WTC11 (cell line): ENCODE results near the gene DENND11. TPM values are rescaled to one million over a fixed set of nuclear protein-coding genes. Genes with fewer than 3 reads are reported as not detected.

Source experiments
- ATAC-seq: fragments of 200-7000 bp; cut with Tn5 transposase; 2 replicates; pipeline ENCODE4 v1.10.0; 2021; ENCODE audit warnings: mild to moderate bottlenecking, moderate library complexity
- CTCF ChIA-PET: fragments of 300-600 bp; sonication (Branson Sonifier 250); formaldehyde crosslinking; loops from one replicate; lab custom pipeline; 2021; ENCODE audit warnings: antibody characterized with exemption; lab: Charles Lee
- POLR2A ChIA-PET: fragments of 350-600 bp; sonication (Branson Sonifier 250); formaldehyde crosslinking; loops from one replicate; lab custom pipeline; 2021; ENCODE audit warnings: antibody characterized with exemption; lab: Charles Lee
- DNase-seq: peaks from one replicate; pipeline ENCODE4 v3.0.0; 2021; ENCODE audit warnings: low spot score
- H3K27ac Mint-ChIP-seq: 2 replicates; pipeline ENCODE4 v1.8.0; 2021; ENCODE audit warnings: mixed read lengths
- H3K27me3 Mint-ChIP-seq: 2 replicates; pipeline ENCODE4 v1.8.0; 2021; ENCODE audit warnings: low read depth, mild to moderate bottlenecking, moderate library complexity, mixed read lengths
- H3K36me3 Mint-ChIP-seq: 2 replicates; pipeline ENCODE4 v1.8.0; 2021; ENCODE audit warnings: mixed read lengths
- H3K4me1 Mint-ChIP-seq: 2 replicates; pipeline ENCODE4 v1.8.0; 2022; ENCODE audit warnings: mixed read lengths
- H3K4me3 Mint-ChIP-seq: 2 replicates; pipeline ENCODE4 v1.8.0; 2021; ENCODE audit warnings: mild to moderate bottlenecking, moderate library complexity, mixed read lengths
- H3K9me3 Mint-ChIP-seq: 2 replicates; pipeline ENCODE4 v1.8.0; 2021; ENCODE audit warnings: mixed read lengths
- FOXK1 ChIP-seq: sonication (generic); formaldehyde crosslinking; IDR thresholded peaks from 2 replicates; pipeline ENCODE4 v1.8.0; 2022; ENCODE audit warnings: mild to moderate bottlenecking, moderate library complexity, missing genetic modification reagents
- IRF2 ChIP-seq: sonication (generic); formaldehyde crosslinking; IDR thresholded peaks from 2 replicates; pipeline ENCODE4 v1.8.0; 2022; ENCODE audit warnings: low read depth, missing genetic modification reagents, borderline replicate concordance
- PRRX2 ChIP-seq: fragments of 250-450 bp; sonication (Bioruptor Pico); IDR thresholded peaks from 2 replicates; pipeline ENCODE4 v1.8.0; 2021; ENCODE audit warnings: mild to moderate bottlenecking
- RORB ChIP-seq: fragments of 250-450 bp; sonication (Bioruptor Pico); IDR thresholded peaks from 2 replicates; pipeline ENCODE4 v1.9.0; 2021; ENCODE audit warnings: mild to moderate bottlenecking
- SOX15 ChIP-seq: fragments of 250-450 bp; sonication (Bioruptor Pico); IDR thresholded peaks from 2 replicates; pipeline ENCODE4 v1.9.0; 2021; ENCODE audit warnings: mild to moderate bottlenecking
- SP1 ChIP-seq: sonication (generic); formaldehyde crosslinking; conservative IDR thresholded peaks from 2 replicates; pipeline ENCODE4 v1.8.1; 2022; ENCODE audit warnings: missing genetic modification reagents
- ZBTB21 ChIP-seq: sonication (generic); formaldehyde crosslinking; IDR thresholded peaks from 2 replicates; pipeline ENCODE4 v1.8.1; 2023; ENCODE audit warnings: mild to moderate bottlenecking, missing genetic modification reagents, borderline replicate concordance
- ZNF263 ChIP-seq: sonication (generic); formaldehyde crosslinking; IDR thresholded peaks from 2 replicates; pipeline ENCODE4 v1.8.1; 2022; ENCODE audit warnings: low read depth, mild to moderate bottlenecking, moderate library complexity, missing genetic modification reagents
- ZNF416 ChIP-seq: fragments of 250-450 bp; sonication (Bioruptor Pico); IDR thresholded peaks from 2 replicates; pipeline ENCODE4 v1.9.0; 2021; ENCODE audit warnings: mild to moderate bottlenecking, inconsistent platforms
- total RNA-seq: library from RNA; stranded (reverse); gene quantifications from 3 replicates; pipeline ENCODE4 v1.2.3, GENCODE V29; 2021
- TF ChIP-seq, protein P1 (sequence below): fragments of 250-450 bp; sonication (Bioruptor Pico); conservative IDR thresholded peaks from 2 replicates; pipeline ENCODE4 v1.9.0; 2021; ENCODE audit warnings: mild to moderate bottlenecking
- TF ChIP-seq, protein P2 (sequence below): sonication (generic); formaldehyde crosslinking; IDR thresholded peaks from 2 replicates; pipeline ENCODE4 v1.8.1; 2023; ENCODE audit warnings: mild to moderate bottlenecking, missing genetic modification reagents, borderline replicate concordance
- TF ChIP-seq, protein P3 (sequence below): sonication (generic); formaldehyde crosslinking; conservative IDR thresholded peaks from 2 replicates; pipeline ENCODE4 v1.8.1; 2022; ENCODE audit warnings: mild to moderate bottlenecking, missing genetic modification reagents
- TF ChIP-seq, protein P4 (sequence below): sonication (generic); formaldehyde crosslinking; IDR thresholded peaks from 2 replicates; pipeline ENCODE4 v1.8.1; 2022; ENCODE audit warnings: missing genetic modification reagents, borderline replicate concordance
- TF ChIP-seq, protein P5 (sequence below): sonication (generic); formaldehyde crosslinking; IDR thresholded peaks from 2 replicates; pipeline ENCODE4 v1.8.0; 2023; ENCODE audit warnings: mild to moderate bottlenecking, missing genetic modification reagents
- TF ChIP-seq, protein P6 (sequence below): fragments of 250-450 bp; sonication (Bioruptor Pico); IDR thresholded peaks from 2 replicates; pipeline ENCODE4 v2.1.2; 2022; ENCODE audit warnings: mild to moderate bottlenecking, moderate library complexity

DENND11 gene
- total RNA-seq, 1 experiment from 2014 or later = 22.1 TPM

DNA sequence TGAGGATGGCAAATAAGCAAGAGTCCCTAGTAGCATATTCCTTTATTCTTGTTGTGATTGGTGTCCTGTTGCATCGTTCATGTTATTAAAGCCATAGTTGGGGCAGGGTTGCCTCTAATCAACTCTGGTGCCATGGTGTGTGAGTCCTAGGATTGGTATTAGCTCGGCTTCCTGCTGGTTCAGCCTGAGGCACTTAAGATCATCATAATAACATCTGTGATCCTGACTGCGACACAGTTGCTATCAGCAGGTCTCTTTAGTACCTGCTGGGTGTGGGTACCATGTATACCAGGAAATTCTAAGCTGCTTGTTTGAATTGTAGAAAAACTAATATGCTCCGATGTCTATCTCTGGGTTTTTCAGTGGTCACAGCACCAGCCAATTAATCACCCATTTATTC lies 7.8 kb upstream of the DENND11 start:
- H3K27me3 Mint-ChIP-seq = peaks cover 2% of the 10 kb centered on the region; the same call in 1 of the 2 replicates
- TF ChIP-seq, protein P1, sequence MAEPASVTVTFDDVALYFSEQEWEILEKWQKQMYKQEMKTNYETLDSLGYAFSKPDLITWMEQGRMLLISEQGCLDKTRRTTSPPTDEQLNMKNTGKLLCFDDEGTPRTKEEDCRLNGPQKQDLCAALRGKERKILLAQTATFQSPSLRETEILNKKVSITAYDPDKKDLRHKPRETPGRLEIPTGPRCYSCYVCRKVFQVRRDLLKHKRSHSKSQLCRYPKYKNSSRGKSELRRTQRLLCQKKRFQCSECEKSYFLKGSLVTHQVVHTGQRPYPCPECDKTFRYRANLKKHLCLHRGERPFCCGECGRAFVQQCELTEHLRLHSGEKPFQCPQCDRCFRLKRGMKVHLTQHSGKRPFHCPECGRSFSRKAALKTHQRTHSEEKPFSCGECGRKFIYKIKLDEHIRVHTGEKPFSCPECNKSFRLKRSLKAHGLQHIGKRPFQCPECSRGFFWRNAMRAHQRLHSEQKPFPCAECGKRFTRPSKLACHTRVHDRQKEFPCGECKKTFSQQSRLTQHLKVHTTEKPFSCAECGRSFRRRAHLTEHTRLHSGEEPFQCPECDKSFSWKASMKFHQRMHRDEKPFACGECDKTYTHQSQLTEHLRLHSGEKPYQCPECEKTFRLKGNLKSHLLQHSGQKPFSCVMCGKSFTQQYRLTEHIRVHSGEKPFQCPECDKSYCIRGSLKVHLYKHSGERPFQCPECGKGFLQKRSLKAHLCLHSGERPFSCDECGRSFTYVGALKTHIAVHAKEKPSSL (CRISPR knock-in tag) = no peak
- TF ChIP-seq RORB (no peak), SP1 (CRISPR knock-in tag) (no peak), SOX15 (no peak), ZNF263 (CRISPR knock-in tag) (no peak), ZNF416 (CRISPR knock-in tag) (no peak), PRRX2 (CRISPR knock-in tag) (no peak), ZBTB21 (CRISPR knock-in tag) (no peak), IRF2 (CRISPR knock-in tag) (no peak), FOXK1 (no peak)
- TF ChIP-seq, protein P2, sequence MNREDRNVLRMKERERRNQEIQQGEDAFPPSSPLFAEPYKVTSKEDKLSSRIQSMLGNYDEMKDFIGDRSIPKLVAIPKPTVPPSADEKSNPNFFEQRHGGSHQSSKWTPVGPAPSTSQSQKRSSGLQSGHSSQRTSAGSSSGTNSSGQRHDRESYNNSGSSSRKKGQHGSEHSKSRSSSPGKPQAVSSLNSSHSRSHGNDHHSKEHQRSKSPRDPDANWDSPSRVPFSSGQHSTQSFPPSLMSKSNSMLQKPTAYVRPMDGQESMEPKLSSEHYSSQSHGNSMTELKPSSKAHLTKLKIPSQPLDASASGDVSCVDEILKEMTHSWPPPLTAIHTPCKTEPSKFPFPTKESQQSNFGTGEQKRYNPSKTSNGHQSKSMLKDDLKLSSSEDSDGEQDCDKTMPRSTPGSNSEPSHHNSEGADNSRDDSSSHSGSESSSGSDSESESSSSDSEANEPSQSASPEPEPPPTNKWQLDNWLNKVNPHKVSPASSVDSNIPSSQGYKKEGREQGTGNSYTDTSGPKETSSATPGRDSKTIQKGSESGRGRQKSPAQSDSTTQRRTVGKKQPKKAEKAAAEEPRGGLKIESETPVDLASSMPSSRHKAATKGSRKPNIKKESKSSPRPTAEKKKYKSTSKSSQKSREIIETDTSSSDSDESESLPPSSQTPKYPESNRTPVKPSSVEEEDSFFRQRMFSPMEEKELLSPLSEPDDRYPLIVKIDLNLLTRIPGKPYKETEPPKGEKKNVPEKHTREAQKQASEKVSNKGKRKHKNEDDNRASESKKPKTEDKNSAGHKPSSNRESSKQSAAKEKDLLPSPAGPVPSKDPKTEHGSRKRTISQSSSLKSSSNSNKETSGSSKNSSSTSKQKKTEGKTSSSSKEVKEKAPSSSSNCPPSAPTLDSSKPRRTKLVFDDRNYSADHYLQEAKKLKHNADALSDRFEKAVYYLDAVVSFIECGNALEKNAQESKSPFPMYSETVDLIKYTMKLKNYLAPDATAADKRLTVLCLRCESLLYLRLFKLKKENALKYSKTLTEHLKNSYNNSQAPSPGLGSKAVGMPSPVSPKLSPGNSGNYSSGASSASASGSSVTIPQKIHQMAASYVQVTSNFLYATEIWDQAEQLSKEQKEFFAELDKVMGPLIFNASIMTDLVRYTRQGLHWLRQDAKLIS = no peak
- TF ChIP-seq, protein P3, sequence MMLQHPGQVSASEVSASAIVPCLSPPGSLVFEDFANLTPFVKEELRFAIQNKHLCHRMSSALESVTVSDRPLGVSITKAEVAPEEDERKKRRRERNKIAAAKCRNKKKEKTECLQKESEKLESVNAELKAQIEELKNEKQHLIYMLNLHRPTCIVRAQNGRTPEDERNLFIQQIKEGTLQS = no peak
- TF ChIP-seq, protein P4, sequence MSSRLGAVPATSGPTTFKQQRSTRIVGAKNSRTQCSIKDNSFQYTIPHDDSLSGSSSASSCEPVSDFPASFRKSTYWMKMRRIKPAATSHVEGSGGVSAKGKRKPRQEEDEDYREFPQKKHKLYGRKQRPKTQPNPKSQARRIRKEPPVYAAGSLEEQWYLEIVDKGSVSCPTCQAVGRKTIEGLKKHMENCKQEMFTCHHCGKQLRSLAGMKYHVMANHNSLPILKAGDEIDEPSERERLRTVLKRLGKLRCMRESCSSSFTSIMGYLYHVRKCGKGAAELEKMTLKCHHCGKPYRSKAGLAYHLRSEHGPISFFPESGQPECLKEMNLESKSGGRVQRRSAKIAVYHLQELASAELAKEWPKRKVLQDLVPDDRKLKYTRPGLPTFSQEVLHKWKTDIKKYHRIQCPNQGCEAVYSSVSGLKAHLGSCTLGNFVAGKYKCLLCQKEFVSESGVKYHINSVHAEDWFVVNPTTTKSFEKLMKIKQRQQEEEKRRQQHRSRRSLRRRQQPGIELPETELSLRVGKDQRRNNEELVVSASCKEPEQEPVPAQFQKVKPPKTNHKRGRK (CRISPR knock-in tag) = no peak
- TF ChIP-seq, protein P5, sequence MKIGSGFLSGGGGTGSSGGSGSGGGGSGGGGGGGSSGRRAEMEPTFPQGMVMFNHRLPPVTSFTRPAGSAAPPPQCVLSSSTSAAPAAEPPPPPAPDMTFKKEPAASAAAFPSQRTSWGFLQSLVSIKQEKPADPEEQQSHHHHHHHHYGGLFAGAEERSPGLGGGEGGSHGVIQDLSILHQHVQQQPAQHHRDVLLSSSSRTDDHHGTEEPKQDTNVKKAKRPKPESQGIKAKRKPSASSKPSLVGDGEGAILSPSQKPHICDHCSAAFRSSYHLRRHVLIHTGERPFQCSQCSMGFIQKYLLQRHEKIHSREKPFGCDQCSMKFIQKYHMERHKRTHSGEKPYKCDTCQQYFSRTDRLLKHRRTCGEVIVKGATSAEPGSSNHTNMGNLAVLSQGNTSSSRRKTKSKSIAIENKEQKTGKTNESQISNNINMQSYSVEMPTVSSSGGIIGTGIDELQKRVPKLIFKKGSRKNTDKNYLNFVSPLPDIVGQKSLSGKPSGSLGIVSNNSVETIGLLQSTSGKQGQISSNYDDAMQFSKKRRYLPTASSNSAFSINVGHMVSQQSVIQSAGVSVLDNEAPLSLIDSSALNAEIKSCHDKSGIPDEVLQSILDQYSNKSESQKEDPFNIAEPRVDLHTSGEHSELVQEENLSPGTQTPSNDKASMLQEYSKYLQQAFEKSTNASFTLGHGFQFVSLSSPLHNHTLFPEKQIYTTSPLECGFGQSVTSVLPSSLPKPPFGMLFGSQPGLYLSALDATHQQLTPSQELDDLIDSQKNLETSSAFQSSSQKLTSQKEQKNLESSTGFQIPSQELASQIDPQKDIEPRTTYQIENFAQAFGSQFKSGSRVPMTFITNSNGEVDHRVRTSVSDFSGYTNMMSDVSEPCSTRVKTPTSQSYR = no peak
- TF ChIP-seq, protein P6, sequence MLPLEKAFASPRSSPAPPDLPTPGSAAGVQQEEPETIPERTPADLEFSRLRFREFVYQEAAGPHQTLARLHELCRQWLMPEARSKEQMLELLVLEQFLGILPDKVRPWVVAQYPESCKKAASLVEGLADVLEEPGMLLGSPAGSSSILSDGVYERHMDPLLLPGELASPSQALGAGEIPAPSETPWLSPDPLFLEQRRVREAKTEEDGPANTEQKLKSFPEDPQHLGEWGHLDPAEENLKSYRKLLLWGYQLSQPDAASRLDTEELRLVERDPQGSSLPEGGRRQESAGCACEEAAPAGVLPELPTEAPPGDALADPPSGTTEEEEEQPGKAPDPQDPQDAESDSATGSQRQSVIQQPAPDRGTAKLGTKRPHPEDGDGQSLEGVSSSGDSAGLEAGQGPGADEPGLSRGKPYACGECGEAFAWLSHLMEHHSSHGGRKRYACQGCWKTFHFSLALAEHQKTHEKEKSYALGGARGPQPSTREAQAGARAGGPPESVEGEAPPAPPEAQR (CRISPR knock-in tag) = no peak
- H3K27ac Mint-ChIP-seq = no peak overlapping the region
- DNase-seq = no peak
- H3K4me1 Mint-ChIP-seq = peaks cover 37% of the 10 kb centered on the region
- H3K36me3 Mint-ChIP-seq = no peaks in the 10 kb centered on the region
- ATAC-seq = no peak
- POLR2A ChIA-PET = no interaction called here
- no peak overlapping the region for H3K4me3 Mint-ChIP-seq
- CTCF ChIA-PET = interaction anchor here (0.7 to 2.3 kb wide), 3 partner anchors 9 to 34 kb away, joined by 3 to 6 read pairs (median 4); partner anchors contain the start of gene SSBP1
- no peaks in the 10 kb centered on the region for H3K9me3 Mint-ChIP-seq
